ENCODE measurements around the gene CCDC27.
"Not testable (repeated sequence)": the region's sequence is repeated elsewhere in the genome, so short reads cannot be mapped to it uniquely, and the experiment has no call there.

The CCDC27 gene

DNA sequence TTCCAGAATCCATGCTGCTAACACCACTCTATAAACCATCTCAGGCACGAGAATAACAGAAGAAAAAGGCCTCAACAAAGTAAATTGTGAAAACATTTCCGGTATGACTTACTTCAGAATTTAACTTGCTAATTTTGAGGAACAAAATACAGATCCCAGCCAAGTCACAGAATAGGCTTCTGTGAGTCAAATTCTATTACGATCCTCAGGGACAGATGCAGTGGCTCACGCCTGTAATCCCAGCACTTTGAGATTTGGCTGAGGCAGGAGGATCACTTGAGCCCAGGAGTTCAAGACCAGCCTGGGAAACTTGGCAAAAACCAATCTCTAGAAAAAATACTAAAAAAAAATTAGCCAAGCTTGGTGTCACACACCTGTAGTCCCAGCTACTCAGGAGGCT, 8.8 kb upstream of the CCDC27 start:
- no peaks in the 10 kb centered on the region for H3K27me3 ChIP-seq (ENCODE audit: control insufficient read depth, insufficient read depth, low read length)
- no peak overlapping the region for H3K9ac ChIP-seq (ENCODE audit: low read length)
- H3K4me1 ChIP-seq (ENCODE audit: control insufficient read depth, insufficient read depth, low read length) = peaks cover 4% of the 10 kb centered on the region
- H3K27ac ChIP-seq (ENCODE audit: low read depth, low read length) = no peak overlapping the region
- H3K36me3 ChIP-seq (ENCODE audit: control insufficient read depth, insufficient read depth, low read length) = peaks cover 10% of the 10 kb centered on the region
- H3K4me3 ChIP-seq (ENCODE audit: low read length) = no peak overlapping the region

DNA sequence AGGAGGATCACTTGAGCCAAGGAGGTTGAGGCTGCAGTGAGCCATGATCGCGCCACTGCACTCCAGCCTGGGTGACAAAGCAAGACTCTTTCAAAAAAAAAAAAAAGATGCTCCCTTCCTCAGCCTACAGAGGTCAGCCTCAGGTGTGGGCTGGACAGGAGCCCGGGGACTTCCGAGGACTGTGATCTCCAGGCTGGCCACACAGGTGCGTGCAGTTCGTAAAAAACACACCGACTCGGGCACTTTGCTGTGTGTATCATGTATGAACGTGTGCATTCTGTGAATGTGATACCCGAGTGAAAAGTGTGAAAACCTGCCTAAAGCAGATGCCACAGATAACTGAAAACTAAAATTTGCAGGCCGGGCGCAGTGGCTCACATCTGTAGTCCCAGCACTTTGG, 8.4 kb upstream of the CCDC27 start:
- Histone ChIP-seq H3K9ac (ENCODE audit: low read length) (no peak overlapping the region), H3K4me3 (ENCODE audit: low read length) (no peak overlapping the region), H3K27ac (ENCODE audit: low read depth, low read length) (no peak overlapping the region), H3K27me3 (ENCODE audit: control insufficient read depth, insufficient read depth, low read length) (no peaks in the 10 kb centered on the region), H3K36me3 (ENCODE audit: control insufficient read depth, insufficient read depth, low read length) (peaks cover 8% of the 10 kb centered on the region), H3K4me1 (ENCODE audit: control insufficient read depth, insufficient read depth, low read length) (peaks cover 4% of the 10 kb centered on the region)

DNA sequence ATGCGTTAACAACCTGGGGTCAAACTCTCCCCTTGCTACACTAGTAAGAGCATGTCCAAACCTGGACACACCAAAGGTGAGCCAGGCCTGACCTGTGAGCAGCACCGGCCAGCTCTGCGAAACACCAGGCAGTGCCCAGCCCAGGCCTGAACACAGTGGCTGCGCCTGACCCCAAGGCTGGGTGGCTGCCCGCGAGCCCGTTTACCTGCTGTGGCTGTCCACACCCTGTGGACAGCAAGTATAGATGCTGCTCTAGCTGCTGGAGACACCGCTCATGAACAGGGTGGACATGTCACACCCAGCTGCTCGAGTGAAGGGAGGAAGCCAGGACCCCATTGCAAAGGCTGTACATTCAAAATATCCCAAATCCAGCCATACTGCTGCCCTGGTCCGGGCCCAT, 7.6 kb upstream of the CCDC27 start:
- Histone ChIP-seq H3K9ac (ENCODE audit: low read length) (no peak overlapping the region), H3K4me1 (ENCODE audit: control insufficient read depth, insufficient read depth, low read length) (peaks cover 4% of the 10 kb centered on the region), H3K4me3 (ENCODE audit: low read length) (no peak overlapping the region), H3K27ac (ENCODE audit: low read depth, low read length) (no peak overlapping the region), H3K27me3 (ENCODE audit: control insufficient read depth, insufficient read depth, low read length) (no peaks in the 10 kb centered on the region), H3K36me3 (ENCODE audit: control insufficient read depth, insufficient read depth, low read length) (peaks cover 7% of the 10 kb centered on the region)

DNA sequence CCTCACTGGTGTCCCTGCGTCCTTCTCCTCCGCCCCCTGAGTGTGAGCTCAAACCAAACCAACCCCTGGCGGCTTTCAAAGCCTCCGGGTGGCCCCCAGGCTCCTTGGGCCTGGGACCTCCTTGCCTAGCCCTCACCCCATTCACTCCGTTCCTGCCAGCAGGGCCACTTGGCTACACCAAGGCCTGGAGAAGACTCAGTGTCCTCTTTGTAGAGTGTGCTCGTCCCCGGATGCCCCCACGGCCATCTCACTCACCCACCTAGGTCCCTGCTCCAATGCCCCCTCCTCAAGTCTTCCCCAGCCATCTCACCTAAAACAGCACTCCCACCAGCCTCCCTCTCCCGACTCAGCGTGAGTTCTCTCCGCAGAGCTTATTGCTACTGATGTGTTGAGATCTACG, 7.2 kb upstream of the CCDC27 start:
- Histone ChIP-seq H3K9ac (ENCODE audit: low read length) (no peak overlapping the region), H3K4me1 (ENCODE audit: control insufficient read depth, insufficient read depth, low read length) (peaks cover 4% of the 10 kb centered on the region), H3K27me3 (ENCODE audit: control insufficient read depth, insufficient read depth, low read length) (no peaks in the 10 kb centered on the region), H3K27ac (ENCODE audit: low read depth, low read length) (no peak overlapping the region), H3K4me3 (ENCODE audit: low read length) (no peak overlapping the region), H3K36me3 (ENCODE audit: control insufficient read depth, insufficient read depth, low read length) (peaks cover 7% of the 10 kb centered on the region)

DNA sequence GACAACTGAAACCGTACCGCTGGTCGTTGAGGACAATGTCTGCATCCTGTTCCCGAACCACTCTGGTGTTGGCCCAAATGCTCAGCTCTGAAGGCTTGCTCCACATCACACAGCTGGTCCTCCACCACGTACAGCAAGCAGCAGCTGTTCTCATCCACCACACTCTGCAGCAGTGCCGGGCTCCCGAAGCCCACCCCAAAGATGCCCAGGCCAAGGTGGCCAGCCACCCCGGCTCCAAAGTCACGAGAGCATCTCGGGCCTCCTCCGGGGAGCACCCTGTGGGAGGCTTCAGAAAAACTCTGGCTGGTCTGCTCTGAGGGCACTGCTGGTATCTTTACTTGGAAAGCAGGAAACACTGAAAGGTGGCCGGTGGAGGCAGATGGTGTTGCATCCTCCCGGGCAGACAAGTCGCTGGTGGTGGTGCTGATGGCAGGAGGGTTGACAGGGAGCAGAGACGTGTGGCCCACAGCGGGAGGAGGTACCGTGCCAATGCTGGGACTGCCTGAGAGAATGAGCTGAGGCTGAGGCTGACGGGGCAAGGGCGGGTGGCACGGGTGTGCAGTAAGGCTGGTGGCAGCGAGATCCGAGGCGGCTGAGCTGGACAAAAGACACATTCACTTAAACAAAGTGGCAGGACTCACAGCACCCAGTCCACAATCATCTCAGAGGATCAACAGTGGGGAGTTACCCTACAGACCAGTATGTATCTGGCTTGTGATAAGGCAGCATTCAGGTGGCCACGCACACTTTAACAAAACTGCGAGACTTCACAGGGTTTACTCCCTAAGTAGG, 6.5 kb upstream of the CCDC27 start:
- Histone ChIP-seq H3K9ac (ENCODE audit: low read length) (no peak overlapping the region), H3K27ac (ENCODE audit: low read depth, low read length) (no peak overlapping the region), H3K4me3 (ENCODE audit: low read length) (no peak overlapping the region)

DNA sequence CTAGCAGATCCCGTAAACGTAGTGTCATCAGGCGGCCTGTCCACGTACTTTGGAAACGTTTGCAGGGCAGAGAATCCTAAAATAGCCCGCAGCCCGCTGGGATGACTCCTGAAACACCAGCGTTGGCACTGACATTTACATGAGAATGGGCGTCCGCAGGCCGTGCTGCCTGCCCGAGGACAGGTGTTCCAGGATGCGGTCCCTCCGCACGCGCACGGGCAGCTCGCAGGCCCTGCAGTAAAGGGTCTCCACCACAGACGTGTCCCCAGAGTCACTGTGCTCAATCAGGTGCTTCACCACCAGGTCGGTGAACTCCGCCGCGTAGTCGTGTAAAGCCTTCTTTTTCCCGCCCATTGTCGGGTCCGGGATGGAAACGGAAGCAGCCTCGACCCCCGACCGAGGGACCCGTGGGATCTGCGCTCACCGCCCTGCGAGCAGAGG, 5.8 kb upstream of the CCDC27 start:
- H3K27me3 ChIP-seq (ENCODE audit: control insufficient read depth, insufficient read depth, low read length) = no peaks in the 10 kb centered on the region
- H3K9ac ChIP-seq (ENCODE audit: low read length) = no peak overlapping the region
- peak overlapping the region; percentile 56 for H3K4me3 ChIP-seq (ENCODE audit: low read length)
- H3K4me1 ChIP-seq (ENCODE audit: control insufficient read depth, insufficient read depth, low read length) = peaks cover 4% of the 10 kb centered on the region
- peaks cover 7% of the 10 kb centered on the region for H3K36me3 ChIP-seq (ENCODE audit: control insufficient read depth, insufficient read depth, low read length)
- H3K27ac ChIP-seq (ENCODE audit: low read depth, low read length) = peak overlapping the region; percentile 15

More for the DNA sequence above, 6.5 kb upstream of the CCDC27 start:
- H3K36me3 ChIP-seq (ENCODE audit: control insufficient read depth, insufficient read depth, low read length) = peaks cover 7% of the 10 kb centered on the region
- H3K4me1 ChIP-seq (ENCODE audit: control insufficient read depth, insufficient read depth, low read length) = peaks cover 4% of the 10 kb centered on the region
- no peaks in the 10 kb centered on the region for H3K27me3 ChIP-seq (ENCODE audit: control insufficient read depth, insufficient read depth, low read length)

DNA sequence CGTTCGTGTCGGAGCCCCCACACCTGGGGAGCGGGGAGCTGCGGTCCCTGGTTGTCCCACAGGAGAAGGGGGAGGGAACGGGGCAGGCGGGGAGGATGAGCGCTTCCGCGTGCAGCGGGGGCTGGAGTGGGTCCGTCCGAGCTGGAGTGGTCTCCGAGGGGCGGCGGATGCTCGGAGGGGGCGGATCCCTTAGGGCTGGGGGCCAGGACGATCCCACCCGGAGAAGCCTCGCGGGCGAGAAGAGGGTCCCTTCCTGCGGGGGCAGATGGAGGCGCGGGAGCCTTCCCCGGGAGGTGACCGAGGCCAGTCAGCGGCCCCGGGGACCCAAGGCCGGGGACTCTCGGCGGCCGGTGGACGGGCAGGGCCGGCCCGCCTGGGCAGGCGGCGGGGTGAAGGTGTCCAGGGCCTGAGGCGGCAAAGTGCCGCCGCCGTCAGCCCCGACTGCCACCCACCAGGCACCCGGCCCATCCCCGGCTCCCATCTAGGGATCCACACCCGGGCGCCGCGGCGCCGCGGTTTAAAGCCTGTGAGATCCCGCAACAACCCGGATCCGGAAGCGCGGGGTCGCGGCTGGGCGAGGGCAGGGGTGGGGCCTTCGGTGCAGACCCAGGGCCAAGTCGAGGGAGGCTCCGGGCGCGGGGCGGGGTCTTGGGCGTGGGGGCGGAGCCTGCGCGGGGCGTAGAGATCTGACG, 5.3 kb upstream of the CCDC27 start:
- H3K9ac ChIP-seq (ENCODE audit: low read length) = no peak overlapping the region
- H3K27me3 ChIP-seq (ENCODE audit: control insufficient read depth, insufficient read depth, low read length) = no peaks in the 10 kb centered on the region
- H3K27ac ChIP-seq (ENCODE audit: low read depth, low read length) = peak overlapping the region; percentile 66
- H3K4me1 ChIP-seq (ENCODE audit: control insufficient read depth, insufficient read depth, low read length) = peaks cover 4% of the 10 kb centered on the region
- H3K36me3 ChIP-seq (ENCODE audit: control insufficient read depth, insufficient read depth, low read length) = peaks cover 7% of the 10 kb centered on the region
- peak overlapping the region; percentile 56 for H3K4me3 ChIP-seq (ENCODE audit: low read length)

GRCh38 chr1:3747522-3747848, 4.8 kb upstream of the CCDC27 start:
- no peak overlapping the region for H3K9ac ChIP-seq (ENCODE audit: low read length)
- peaks cover 7% of the 10 kb centered on the region for H3K36me3 ChIP-seq (ENCODE audit: control insufficient read depth, insufficient read depth, low read length)
- peaks cover 4% of the 10 kb centered on the region for H3K4me1 ChIP-seq (ENCODE audit: control insufficient read depth, insufficient read depth, low read length)
- H3K27ac ChIP-seq (ENCODE audit: low read depth, low read length) = peak overlapping the region; percentile 66
- H3K4me3 ChIP-seq (ENCODE audit: low read length) = peak overlapping the region; percentile 56
- H3K27me3 ChIP-seq (ENCODE audit: control insufficient read depth, insufficient read depth, low read length) = no peaks in the 10 kb centered on the region

DNA sequence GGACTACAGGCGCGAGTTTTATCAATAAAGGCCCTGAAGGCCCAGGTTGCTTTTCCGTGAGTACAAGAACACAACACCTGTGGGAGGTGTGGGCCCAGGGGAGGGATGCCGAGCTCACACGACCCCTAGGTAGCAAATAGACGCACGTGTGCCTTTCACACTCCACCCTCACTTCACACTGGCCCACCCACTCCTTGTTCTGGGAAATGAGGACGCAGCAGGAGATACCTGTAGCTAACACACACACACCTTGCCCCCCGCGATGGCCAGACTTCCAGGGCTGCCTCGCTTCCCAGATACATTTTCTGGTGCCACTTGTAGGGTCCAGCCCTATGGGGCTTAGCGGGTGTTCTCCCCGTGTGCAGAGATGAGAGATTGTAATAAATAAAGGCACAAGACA, 4.3 kb upstream of the CCDC27 start:
- peaks cover 2% of the 10 kb centered on the region for H3K36me3 ChIP-seq (ENCODE audit: control insufficient read depth, insufficient read depth, low read length)
- no peak overlapping the region for H3K27ac ChIP-seq (ENCODE audit: low read depth, low read length)
- peaks cover 4% of the 10 kb centered on the region for H3K4me1 ChIP-seq (ENCODE audit: control insufficient read depth, insufficient read depth, low read length)
- no peak overlapping the region for H3K9ac ChIP-seq (ENCODE audit: low read length)
- H3K4me3 ChIP-seq (ENCODE audit: low read length) = peak overlapping the region; percentile 56
- no peaks in the 10 kb centered on the region for H3K27me3 ChIP-seq (ENCODE audit: control insufficient read depth, insufficient read depth, low read length)

- H3K27me3 ChIP-seq (ENCODE audit: control insufficient read depth, insufficient read depth, low read length); H3K4me3 ChIP-seq (ENCODE audit: low read length); H3K9ac ChIP-seq (ENCODE audit: low read length); H3K27ac ChIP-seq (ENCODE audit: low read depth, low read length); H3K36me3 ChIP-seq (ENCODE audit: control insufficient read depth, insufficient read depth, low read length); H3K4me1 ChIP-seq (ENCODE audit: control insufficient read depth, insufficient read depth, low read length): not testable (repeated sequence)
Observed at GRCh38 chr1:3748316-3748900, 3.8 kb upstream of the CCDC27 start.

DNA sequence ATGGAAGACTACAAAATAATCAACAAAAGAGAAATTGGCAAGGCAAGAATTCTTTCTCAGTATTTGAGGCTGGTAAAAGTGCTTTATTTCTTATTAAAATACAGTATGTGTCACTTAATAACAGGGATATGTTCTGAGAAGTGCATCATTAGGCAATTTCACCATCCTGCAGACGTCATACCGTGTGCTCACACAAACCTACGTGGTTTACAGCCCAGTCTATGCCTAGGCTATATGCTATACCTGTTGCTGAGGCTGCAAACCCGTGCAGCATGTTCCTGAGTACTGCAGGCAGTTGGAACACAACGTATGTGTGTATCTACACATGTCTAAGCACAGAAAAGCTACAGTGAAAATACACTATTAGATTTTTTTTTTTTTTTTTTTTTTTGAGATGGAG, 2.7 kb upstream of the CCDC27 start:
- Histone ChIP-seq H3K4me3 (ENCODE audit: low read length) (no peak overlapping the region), H3K27me3 (ENCODE audit: control insufficient read depth, insufficient read depth, low read length) (no peaks in the 10 kb centered on the region), H3K9ac (ENCODE audit: low read length) (no peak overlapping the region), H3K36me3 (ENCODE audit: control insufficient read depth, insufficient read depth, low read length) (no peaks in the 10 kb centered on the region), H3K27ac (ENCODE audit: low read depth, low read length) (no peak overlapping the region), H3K4me1 (ENCODE audit: control insufficient read depth, insufficient read depth, low read length) (peaks cover 4% of the 10 kb centered on the region)

DNA sequence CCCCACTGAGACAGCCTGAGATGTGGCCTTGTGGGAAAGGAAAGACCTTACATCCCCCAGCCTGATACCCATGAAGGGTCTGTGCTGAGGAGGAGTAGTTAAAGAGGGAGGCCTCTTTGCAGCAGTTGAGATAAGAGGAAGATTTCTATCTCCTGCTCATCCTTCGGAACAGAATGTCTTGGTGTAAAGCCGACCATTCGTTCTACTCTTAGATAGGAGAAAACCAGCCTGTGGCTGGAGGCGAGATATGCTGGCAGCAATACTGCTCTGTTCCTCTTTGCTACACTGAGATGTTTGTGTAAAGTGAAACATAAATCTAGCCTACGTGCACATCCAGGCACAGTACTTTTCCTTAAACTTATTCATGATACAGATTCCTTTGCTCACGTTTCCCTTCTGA, 1.5 kb upstream of the CCDC27 start:
- no peak overlapping the region for H3K9ac ChIP-seq (ENCODE audit: low read length)
- no peak overlapping the region for H3K27ac ChIP-seq (ENCODE audit: low read depth, low read length)
- H3K4me3 ChIP-seq (ENCODE audit: low read length) = no peak overlapping the region
- H3K4me1 ChIP-seq (ENCODE audit: control insufficient read depth, insufficient read depth, low read length) = peaks cover 4% of the 10 kb centered on the region
- no peaks in the 10 kb centered on the region for H3K36me3 ChIP-seq (ENCODE audit: control insufficient read depth, insufficient read depth, low read length)
- peaks cover 3% of the 10 kb centered on the region for H3K27me3 ChIP-seq (ENCODE audit: control insufficient read depth, insufficient read depth, low read length)

Data from rectal smooth muscle tissue (tissue), 1 donor.